T-cell (primary cell): ENCODE data around the gene SNAPIN. TPM values are rescaled to one million over a fixed set of nuclear protein-coding genes. Genes with fewer than 3 reads are reported as not detected.
A peak's percentile ranks its signal among the peaks of the same experiment; 100 is the strongest.

Experiments used
- ATAC-seq, 4 experiments: fragments of 200-7000 bp in 3 of 4; fragments of 150-1000 bp in 1 of 4; cut with Tn5 transposase; replicated peaks in 1 of 4; 1 replicate in 3 of 4; 2 replicates in 1 of 4; pipeline ENCODE4 v1.10.0; 2021; ENCODE audit warnings: moderate library complexity in 3 of 4, mild to moderate bottlenecking in 2 of 4, moderate number of reproducible peaks in 1 of 4
- CTCF ChIA-PET, 2 donors: fragments of 300-600 bp; sonication (Branson Sonifier 250); formaldehyde crosslinking; loops; one replicate each; lab custom pipeline; 2022; ENCODE audit warnings: antibody characterized with exemption in 2 of 2; lab: Charles Lee
- POLR2A ChIA-PET, 2 donors: fragments of 300-600 bp; sonication (Branson Sonifier 250); formaldehyde crosslinking; loops; one replicate each; lab custom pipeline; 2022; ENCODE audit warnings: antibody characterized with exemption in 2 of 2; lab: Charles Lee
- DNase-seq, 35 experiments: peaks; one replicate each; pipeline versions ENCODE4 v3.0.0 to v3.0.0-alpha.2; 2013 to 2023
- H3K27ac ChIP-seq: one replicate; pipeline ENCODE4 v1.5.1; 2013; ENCODE audit warnings: low read length
- H3K27me3 ChIP-seq, 2 experiments: replicated peaks in 1 of 2; 1 replicate in 1 of 2; 2 replicates in 1 of 2; pipeline versions ENCODE4 v1.6.1 to v1.7.0; 2013; ENCODE audit warnings: low read length in 1 of 2, mixed read lengths in 1 of 2; ENCODE audit not compliant: control insufficient read depth in 2 of 2, insufficient read depth in 2 of 2; ENCODE audit errors: extremely low read depth in 1 of 2
- H3K36me3 ChIP-seq, 2 donors: 1 replicate in 1 of 2; 2 replicates in 1 of 2; pipeline versions ENCODE4 v1.6.1 to v1.7.0; 2013; ENCODE audit warnings: low read length in 1 of 2; ENCODE audit not compliant: control insufficient read depth in 2 of 2, insufficient read depth in 1 of 2; ENCODE audit errors: extremely low read depth in 1 of 2
- H3K4me1 ChIP-seq, 2 experiments: 1 replicate in 1 of 2; 2 replicates in 1 of 2; pipeline versions ENCODE4 v1.6.1 to v1.7.0; 2013; ENCODE audit warnings: low read length in 2 of 2, mixed read lengths in 1 of 2; ENCODE audit not compliant: insufficient read depth in 2 of 2, control insufficient read depth in 1 of 2; ENCODE audit errors: extremely low read depth in 1 of 2
- H3K4me3 ChIP-seq, 2 donors: 1 replicate in 1 of 2; 2 replicates in 1 of 2; pipeline versions ENCODE4 v1.5.1 to v1.7.0; 2013; ENCODE audit warnings: mild to moderate bottlenecking in 2 of 2, low read length in 1 of 2, moderate library complexity in 1 of 2; ENCODE audit not compliant: control insufficient read depth in 1 of 2; ENCODE audit errors: extremely low read depth in 1 of 2
- H3K9me3 ChIP-seq: 2 replicates; pipeline ENCODE4 v1.7.0; 2013
- H3K27ac Mint-ChIP-seq, 2 donors: one replicate each; pipeline ENCODE4 v1.8.0; 2020 to 2021; ENCODE audit warnings: mild to moderate bottlenecking in 2 of 2, mixed read lengths in 2 of 2
- H3K27me3 Mint-ChIP-seq, 2 donors: one replicate each; pipeline ENCODE4 v1.8.0; 2021 to 2022; ENCODE audit warnings: mixed read lengths in 2 of 2
- H3K36me3 Mint-ChIP-seq: one replicate; pipeline ENCODE4 v1.8.0; 2021; ENCODE audit warnings: mixed read lengths
- H3K4me1 Mint-ChIP-seq, 3 donors: one replicate each; pipeline ENCODE4 v1.8.0; 2020 to 2022; ENCODE audit warnings: mixed read lengths in 3 of 3, mild to moderate bottlenecking in 1 of 3
- H3K4me3 Mint-ChIP-seq, 3 donors: one replicate each; pipeline ENCODE4 v1.8.0; 2020 to 2022; ENCODE audit warnings: mild to moderate bottlenecking in 3 of 3, mixed read lengths in 3 of 3, moderate library complexity in 3 of 3
- H3K9me3 Mint-ChIP-seq, 3 donors: one replicate each; pipeline ENCODE4 v1.8.0; 2020 to 2022; ENCODE audit warnings: mixed read lengths in 3 of 3
- WGBS: methylation state at CpG from one replicate; pipeline ENCODE4 v1.1.5; 2013; ENCODE audit warnings: missing lambda C conversion rate; ENCODE audit not compliant: insufficient coverage; 5-methylcytosine and 5-hydroxymethylcytosine counted together
- total RNA-seq, 35 experiments: library from RNA in 6 of 35; stranded (reverse) in 6 of 35; fragments of 120-200 nt in 1 of 35; gene quantifications; one replicate each; pipeline versions ENCODE4 v1.2.1 to v1.2.4 and lab custom pipeline; 2013 to 2026

The SNAPIN gene
- total RNA-seq, 5 donors from 2014 or later (not counting 1 experiment from before 2014, with no cell fraction given): 16.1 to 29.8 (median 26.6) TPM

DNA sequence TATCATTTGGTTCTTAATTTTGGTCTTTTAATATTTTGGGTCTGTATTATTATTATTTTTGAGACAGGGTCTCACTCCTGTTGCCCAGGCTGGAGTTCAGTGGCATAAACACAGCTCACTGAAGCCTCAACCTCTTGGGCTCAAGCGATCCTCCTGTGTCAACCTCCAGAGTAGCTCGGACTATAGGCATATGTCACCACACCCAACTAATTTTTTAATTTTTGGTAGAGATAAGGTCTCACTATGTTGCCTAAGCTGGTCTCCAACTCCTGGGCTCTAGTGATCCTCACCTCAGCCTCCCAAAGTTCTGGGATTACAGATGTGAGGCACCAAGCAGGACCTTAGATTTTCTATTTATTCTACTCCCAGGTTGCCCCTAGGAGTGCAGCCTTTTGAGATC lies 15.0 kb downstream of the SNAPIN start:
- peak overlapping the region in 1 of 3 donors; percentile 47 for H3K4me3 Mint-ChIP-seq
- no peaks in the 10 kb centered on the region for H3K9me3 ChIP-seq
- peak overlapping the region in 1 of 2 donors; percentile 49 for H3K27ac Mint-ChIP-seq
- ChIA-PET CTCF (interaction anchor here in 1 of 2 donors (0.6 kb wide), 1 partner anchor 234 kb away, joined by 3 read pairs; no protein-coding TSS in a partner anchor), POLR2A (no interaction called here)
- DNase-seq (no peak), ATAC-seq (no peak)
- peaks cover 18 to 35% of the 10 kb centered on the region in 2 experiments for H3K4me1 ChIP-seq
- peaks cover 0 to 19% of the 10 kb centered on the region in 2 experiments for H3K27me3 ChIP-seq
- H3K36me3 Mint-ChIP-seq: peaks cover 7% of the 10 kb centered on the region
- H3K27ac ChIP-seq: no peak overlapping the region
- H3K9me3 Mint-ChIP-seq: no peaks in the 10 kb centered on the region
- H3K27me3 Mint-ChIP-seq: peaks cover 14 to 21% of the 10 kb centered on the region in 2 donors
- WGBS: no CpG with 5 or more reads among the region's 2 CpGs
- peaks cover 1 to 3% of the 10 kb centered on the region in 2 donors for H3K36me3 ChIP-seq
- no peak overlapping the region for H3K4me3 ChIP-seq
- H3K4me1 Mint-ChIP-seq: peaks cover 15 to 28% (median 27%) of the 10 kb centered on the region in 3 donors

DNA sequence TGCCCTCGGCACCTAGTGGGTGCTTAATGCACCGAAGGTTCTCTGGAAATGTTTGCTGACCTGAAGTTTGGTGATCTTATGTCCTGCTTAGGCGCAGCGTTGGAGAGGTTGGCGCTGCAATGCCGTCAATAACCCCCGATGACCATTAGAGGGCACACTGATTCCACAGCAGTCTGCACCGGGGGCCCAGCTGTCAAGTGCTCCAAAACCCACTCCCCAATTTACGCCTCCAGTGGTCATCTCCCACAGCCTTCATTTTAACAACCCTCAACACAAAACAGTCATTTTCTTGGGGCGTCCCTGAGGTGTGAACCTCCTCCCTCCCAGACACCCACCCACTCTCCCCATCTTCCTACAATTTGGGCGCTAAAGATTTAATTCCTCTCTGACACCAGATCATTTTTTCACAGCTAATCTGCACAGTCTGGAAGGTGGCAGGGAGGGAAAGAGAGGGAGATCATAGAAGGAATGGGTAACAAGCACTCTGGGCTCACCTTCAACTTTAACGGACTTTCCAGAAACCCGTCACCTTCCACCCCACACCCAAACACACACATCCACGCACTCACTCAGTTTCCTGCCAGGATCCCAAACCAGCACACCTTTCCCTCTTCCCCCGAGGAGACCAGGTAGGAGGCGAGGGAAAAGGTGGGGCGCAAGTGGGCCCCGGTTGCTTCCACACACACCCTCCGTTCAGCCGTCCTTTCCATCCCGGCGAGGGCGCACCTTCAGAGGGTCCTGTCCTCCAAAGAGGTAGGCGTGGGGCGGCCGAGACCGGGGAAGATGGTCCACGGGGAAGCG lies 19.4 kb downstream of the SNAPIN start:
- POLR2A ChIA-PET: interaction anchor here (0.6 to 0.7 kb wide), 2 partner anchors 18 to 482 kb away, joined by 3 to 4 read pairs; no protein-coding TSS in a partner anchor
- peaks cover 38 to 45% of the 10 kb centered on the region in 2 donors for H3K27me3 Mint-ChIP-seq
- H3K4me3 ChIP-seq: peak overlapping the region; percentile 28 to 51

DNA sequence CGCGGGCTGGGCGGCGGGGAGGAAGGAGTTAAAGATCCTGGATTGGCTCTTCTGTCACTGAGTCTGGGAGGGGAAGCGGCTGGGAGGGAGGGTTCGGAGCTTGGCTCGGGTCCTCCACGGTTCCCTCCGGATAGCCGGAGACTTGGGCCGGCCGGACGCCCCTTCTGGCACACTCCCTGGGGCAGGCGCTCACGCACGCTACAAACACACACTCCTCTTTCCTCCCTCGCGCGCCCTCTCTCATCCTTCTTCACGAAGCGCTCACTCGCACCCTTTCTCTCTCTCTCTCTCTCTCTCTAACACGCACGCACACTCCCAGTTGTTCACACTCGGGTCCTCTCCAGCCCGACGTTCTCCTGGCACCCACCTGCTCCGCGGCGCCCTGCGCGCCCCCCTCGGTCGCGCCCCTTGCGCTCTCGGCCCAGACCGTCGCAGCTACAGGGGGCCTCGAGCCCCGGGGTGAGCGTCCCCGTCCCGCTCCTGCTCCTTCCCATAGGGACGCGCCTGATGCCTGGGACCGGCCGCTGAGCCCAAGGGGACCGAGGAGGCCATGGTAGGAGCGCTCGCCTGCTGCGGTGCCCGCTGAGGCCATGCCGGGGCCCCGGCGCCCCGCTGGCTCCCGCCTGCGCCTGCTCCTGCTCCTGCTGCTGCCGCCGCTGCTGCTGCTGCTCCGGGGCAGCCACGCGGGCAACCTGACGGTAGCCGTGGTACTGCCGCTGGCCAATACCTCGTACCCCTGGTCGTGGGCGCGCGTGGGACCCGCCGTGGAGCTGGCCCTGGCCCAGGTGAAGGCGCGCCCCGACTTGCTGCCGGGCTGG lies 20.2 kb downstream of the SNAPIN start, which contains the start of gene NPR1:
NPR1 (plus strand) TSS at position 170 of the 818 bp plus-strand sequence; CDS start at position 591, 421 bp downstream.
- no peaks in the 10 kb centered on the region for H3K36me3 ChIP-seq
- H3K9me3 Mint-ChIP-seq: no peaks in the 10 kb centered on the region
- H3K4me3 ChIP-seq: peak within 1 kb of the TSS; percentile 39 to 51
- peaks cover 2 to 56% of the 10 kb centered on the region in 2 experiments for H3K27me3 ChIP-seq
- peaks cover 13 to 25% of the 10 kb centered on the region in 2 experiments for H3K4me1 ChIP-seq
- peaks cover 16 to 27% (median 22%) of the 10 kb centered on the region in 3 donors for H3K4me1 Mint-ChIP-seq
- H3K27ac ChIP-seq: no peak within 1 kb of the TSS
- ChIA-PET CTCF (interaction anchor here (0.5 to 0.8 kb wide), 5 partner anchors 14 to 409 kb away, joined by 3 to 7 read pairs (median 4); no protein-coding TSS in a partner anchor), POLR2A (interaction anchor here in 1 of 2 donors (0.7 kb wide), 1 partner anchor 17 kb away, joined by 3 read pairs; no protein-coding TSS in a partner anchor)
- no peaks in the 10 kb centered on the region for H3K9me3 ChIP-seq
- H3K27me3 Mint-ChIP-seq: peaks cover 38 to 49% of the 10 kb centered on the region in 2 donors
- H3K4me3 Mint-ChIP-seq: peak within 1 kb of the TSS; percentile 77 to 81 (median 81)
- no peaks in the 10 kb centered on the region for H3K36me3 Mint-ChIP-seq
- peak in 11 of 35 experiments; percentile 14 to 41 (median 22) for DNase-seq
- peak; percentile 44 to 58 (median 56) for ATAC-seq
- peak within 1 kb of the TSS in 1 of 2 donors; percentile 65 for H3K27ac Mint-ChIP-seq
- WGBS: under 1% methylated on average over 69 of the region's 78 CpGs

More for the DNA sequence above, 19.4 kb downstream of the SNAPIN start:
- Histone ChIP-seq H3K4me1 (peaks cover 13 to 25% of the 10 kb centered on the region in 2 experiments), H3K36me3 (no peaks in the 10 kb centered on the region), H3K9me3 (no peaks in the 10 kb centered on the region), H3K27ac (no peak overlapping the region), H3K27me3 (peaks cover 2 to 55% of the 10 kb centered on the region in 2 experiments)
- peak overlapping the region in 1 of 2 donors; percentile 65 for H3K27ac Mint-ChIP-seq
- CTCF ChIA-PET: interaction anchor here (0.5 to 0.8 kb wide), 7 partner anchors 13 to 408 kb away, joined by 3 to 7 read pairs (median 4); no protein-coding TSS in a partner anchor
- 5% methylated on average over 21 of the region's 29 CpGs for WGBS
- ATAC-seq (peak in 2 of 4 experiments; percentile 47 to 53), DNase-seq (peak in 22 of 35 experiments; percentile 8 to 71 (median 33))
- no peaks in the 10 kb centered on the region for H3K9me3 Mint-ChIP-seq
- peaks cover 16 to 27% (median 22%) of the 10 kb centered on the region in 3 donors for H3K4me1 Mint-ChIP-seq
- H3K36me3 Mint-ChIP-seq: no peaks in the 10 kb centered on the region
- peak overlapping the region; percentile 69 to 81 (median 77) for H3K4me3 Mint-ChIP-seq

DNA sequence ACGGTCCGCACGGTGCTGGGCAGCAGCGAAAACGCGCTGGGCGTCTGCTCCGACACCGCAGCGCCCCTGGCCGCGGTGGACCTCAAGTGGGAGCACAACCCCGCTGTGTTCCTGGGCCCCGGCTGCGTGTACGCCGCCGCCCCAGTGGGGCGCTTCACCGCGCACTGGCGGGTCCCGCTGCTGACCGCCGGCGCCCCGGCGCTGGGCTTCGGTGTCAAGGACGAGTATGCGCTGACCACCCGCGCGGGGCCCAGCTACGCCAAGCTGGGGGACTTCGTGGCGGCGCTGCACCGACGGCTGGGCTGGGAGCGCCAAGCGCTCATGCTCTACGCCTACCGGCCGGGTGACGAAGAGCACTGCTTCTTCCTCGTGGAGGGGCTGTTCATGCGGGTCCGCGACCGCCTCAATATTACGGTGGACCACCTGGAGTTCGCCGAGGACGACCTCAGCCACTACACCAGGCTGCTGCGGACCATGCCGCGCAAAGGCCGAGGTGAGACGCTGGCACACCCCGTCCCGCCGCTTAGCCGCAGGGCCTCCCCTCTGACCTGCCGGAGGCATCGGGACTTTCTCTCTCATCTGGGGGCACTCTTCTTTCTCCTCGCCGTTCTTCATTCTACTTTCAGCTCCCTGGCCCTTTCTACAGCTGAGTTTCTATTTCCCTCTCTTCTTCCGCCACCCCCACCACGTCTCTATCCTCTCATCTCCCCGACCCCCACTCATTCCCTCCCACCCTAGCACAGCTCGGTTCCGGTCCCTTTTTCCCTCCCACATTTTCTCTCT lies 21.0 kb downstream of the SNAPIN start:
- H3K27ac Mint-ChIP-seq: peak overlapping the region in 1 of 2 donors; percentile 39
- POLR2A ChIA-PET: interaction anchor here in 1 of 2 donors (0.6 kb wide), 1 partner anchor 127 kb away, joined by 3 read pairs; no protein-coding TSS in a partner anchor
- CTCF ChIA-PET: interaction anchor here in 1 of 2 donors (1.2 kb wide), 1 partner anchor 168 kb away, joined by 3 read pairs; no protein-coding TSS in a partner anchor
- Histone ChIP-seq H3K27me3 (peaks cover 2 to 61% of the 10 kb centered on the region in 2 experiments), H3K27ac (no peak overlapping the region), H3K9me3 (no peaks in the 10 kb centered on the region), H3K36me3 (no peaks in the 10 kb centered on the region), H3K4me1 (peaks cover 13 to 25% of the 10 kb centered on the region in 2 experiments), H3K4me3 (peak overlapping the region; percentile 39 to 51)
- DNase-seq: peak in 12 of 35 experiments; percentile 4 to 48 (median 26)
- ATAC-seq: peak; percentile 65 to 78 (median 68)
- H3K4me3 Mint-ChIP-seq: peak overlapping the region; percentile 72 to 81 (median 81)
- peaks cover 40 to 53% of the 10 kb centered on the region in 2 donors for H3K27me3 Mint-ChIP-seq
- no peaks in the 10 kb centered on the region for H3K36me3 Mint-ChIP-seq
- H3K4me1 Mint-ChIP-seq: peaks cover 16 to 27% (median 22%) of the 10 kb centered on the region in 3 donors
- WGBS: 3% methylated on average over 70 of the region's 73 CpGs
- H3K9me3 Mint-ChIP-seq: no peaks in the 10 kb centered on the region

DNA sequence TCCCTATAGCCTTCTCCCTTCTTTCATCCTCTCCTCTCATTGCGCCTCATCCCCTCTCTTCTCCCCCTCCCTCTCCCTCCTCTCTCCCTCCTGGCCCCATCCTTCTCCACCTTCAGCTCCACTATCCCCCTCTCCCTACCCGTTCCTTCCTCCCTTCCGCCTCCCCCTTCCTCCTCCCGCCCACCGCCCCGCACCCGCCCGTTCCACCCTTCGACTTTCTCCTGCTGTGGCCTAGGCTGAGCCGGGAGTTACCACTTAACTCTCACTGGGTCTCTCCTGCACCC lies 21.6 kb downstream of the SNAPIN start:
- Mint-ChIP-seq H3K27ac (no peak overlapping the region), H3K9me3 (no peaks in the 10 kb centered on the region), H3K36me3 (no peaks in the 10 kb centered on the region), H3K4me1 (peaks cover 16 to 27% (median 22%) of the 10 kb centered on the region in 3 donors), H3K27me3 (peaks cover 40 to 53% of the 10 kb centered on the region in 2 donors), H3K4me3 (peak overlapping the region; percentile 53 to 81 (median 75))
- H3K4me1 ChIP-seq: peaks cover 13 to 25% of the 10 kb centered on the region in 2 experiments
- DNase-seq (no peak), ATAC-seq (no peak)
- H3K36me3 ChIP-seq: no peaks in the 10 kb centered on the region
- no peaks in the 10 kb centered on the region for H3K9me3 ChIP-seq
- no peak overlapping the region for H3K27ac ChIP-seq
- ChIA-PET CTCF (interaction anchor here in 1 of 2 donors (1.2 kb wide), 1 partner anchor 169 kb away, joined by 3 read pairs; no protein-coding TSS in a partner anchor), POLR2A (interaction anchor here in 1 of 2 donors (0.6 kb wide), 1 partner anchor 126 kb away, joined by 3 read pairs; no protein-coding TSS in a partner anchor)
- H3K4me3 ChIP-seq: no peak overlapping the region
- H3K27me3 ChIP-seq: peaks cover 2 to 65% of the 10 kb centered on the region in 2 experiments
- WGBS: 11% methylated on average over 3 of the region's 10 CpGs
